WTC11 (cell line): ENCODE measurements around the gene PRAF2. TPM values are rescaled to one million over a fixed set of nuclear protein-coding genes. Genes with fewer than 3 reads are reported as not detected.

ENCODE experiments used
- ATAC-seq: fragments of 200-7000 bp; cut with Tn5 transposase; 2 replicates; pipeline ENCODE4 v1.10.0; 2021; ENCODE audit warnings: mild to moderate bottlenecking, moderate library complexity
- CTCF ChIA-PET: fragments of 300-600 bp; sonication (Branson Sonifier 250); formaldehyde crosslinking; loops from one replicate; lab custom pipeline; 2021; ENCODE audit warnings: antibody characterized with exemption; lab: Charles Lee
- POLR2A ChIA-PET: fragments of 350-600 bp; sonication (Branson Sonifier 250); formaldehyde crosslinking; loops from one replicate; lab custom pipeline; 2021; ENCODE audit warnings: antibody characterized with exemption; lab: Charles Lee
- DNase-seq: peaks from one replicate; pipeline ENCODE4 v3.0.0; 2021; ENCODE audit warnings: low spot score
- H3K27ac Mint-ChIP-seq: 2 replicates; pipeline ENCODE4 v1.8.0; 2021; ENCODE audit warnings: mixed read lengths
- H3K27me3 Mint-ChIP-seq: 2 replicates; pipeline ENCODE4 v1.8.0; 2021; ENCODE audit warnings: low read depth, mild to moderate bottlenecking, moderate library complexity, mixed read lengths
- H3K36me3 Mint-ChIP-seq: 2 replicates; pipeline ENCODE4 v1.8.0; 2021; ENCODE audit warnings: mixed read lengths
- H3K4me1 Mint-ChIP-seq: 2 replicates; pipeline ENCODE4 v1.8.0; 2022; ENCODE audit warnings: mixed read lengths
- H3K4me3 Mint-ChIP-seq: 2 replicates; pipeline ENCODE4 v1.8.0; 2021; ENCODE audit warnings: mild to moderate bottlenecking, moderate library complexity, mixed read lengths
- H3K9me3 Mint-ChIP-seq: 2 replicates; pipeline ENCODE4 v1.8.0; 2021; ENCODE audit warnings: mixed read lengths
- ATF2 ChIP-seq: sonication (generic); formaldehyde crosslinking; IDR thresholded peaks from 2 replicates; pipeline ENCODE4 v1.8.1; 2022; ENCODE audit warnings: low read depth, missing genetic modification reagents, borderline replicate concordance
- EMX1 ChIP-seq: fragments of 250-450 bp; sonication (Bioruptor Pico); IDR thresholded peaks from 2 replicates; pipeline ENCODE4 v1.8.0; 2021; ENCODE audit warnings: mild to moderate bottlenecking
- FOXK1 ChIP-seq: sonication (generic); formaldehyde crosslinking; IDR thresholded peaks from 2 replicates; pipeline ENCODE4 v1.8.0; 2022; ENCODE audit warnings: mild to moderate bottlenecking, moderate library complexity, missing genetic modification reagents
- FOXP1 ChIP-seq: sonication (generic); formaldehyde crosslinking; IDR thresholded peaks from 2 replicates; pipeline ENCODE4 v1.8.0; 2022; ENCODE audit warnings: missing genetic modification reagents, mild to moderate bottlenecking, moderate library complexity, borderline replicate concordance
- GABPB1 ChIP-seq: sonication (generic); formaldehyde crosslinking; IDR thresholded peaks from 2 replicates; pipeline ENCODE4 v1.8.1; 2023; ENCODE audit warnings: mild to moderate bottlenecking, missing genetic modification reagents
- HMGA2 ChIP-seq: fragments of 250-450 bp; sonication (Bioruptor Pico); IDR thresholded peaks from 2 replicates; pipeline ENCODE4 v1.4.0; 2021; ENCODE audit warnings: mild to moderate bottlenecking, moderate library complexity
- HMGXB4 ChIP-seq: sonication (generic); formaldehyde crosslinking; IDR thresholded peaks from 2 replicates; pipeline ENCODE4 v1.8.1; 2023; ENCODE audit warnings: mild to moderate bottlenecking, moderate library complexity, missing genetic modification reagents
- JUN ChIP-seq: sonication (generic); formaldehyde crosslinking; IDR thresholded peaks from 2 replicates; pipeline ENCODE4 v1.8.0; 2023; ENCODE audit warnings: mild to moderate bottlenecking, missing genetic modification reagents
- MAX ChIP-seq: sonication (generic); formaldehyde crosslinking; IDR thresholded peaks from 2 replicates; pipeline ENCODE4 v1.8.0; 2022; ENCODE audit warnings: mild to moderate bottlenecking, missing genetic modification reagents
- MXD4 ChIP-seq: fragments of 250-450 bp; sonication (Bioruptor Pico); IDR thresholded peaks from 2 replicates; pipeline ENCODE4 v1.8.0; 2021; ENCODE audit warnings: mild to moderate bottlenecking, moderate library complexity, borderline replicate concordance
- MYBL2 ChIP-seq: sonication (generic); formaldehyde crosslinking; IDR thresholded peaks from 2 replicates; pipeline ENCODE4 v1.8.1; 2023; ENCODE audit warnings: mild to moderate bottlenecking, moderate library complexity, missing genetic modification reagents
- NFYB ChIP-seq: sonication (generic); formaldehyde crosslinking; conservative IDR thresholded peaks from 2 replicates; pipeline ENCODE4 v1.8.0; 2022; ENCODE audit warnings: low read depth, missing genetic modification reagents
- NR2C2 ChIP-seq: sonication (generic); formaldehyde crosslinking; IDR thresholded peaks from 2 replicates; pipeline ENCODE4 v1.8.0; 2022; ENCODE audit warnings: mild to moderate bottlenecking, missing genetic modification reagents
- SMAD4 ChIP-seq: sonication (generic); formaldehyde crosslinking; IDR thresholded peaks from 2 replicates; pipeline ENCODE4 v1.8.0; 2022; ENCODE audit warnings: mild to moderate bottlenecking, missing genetic modification reagents
- SP1 ChIP-seq: sonication (generic); formaldehyde crosslinking; conservative IDR thresholded peaks from 2 replicates; pipeline ENCODE4 v1.8.1; 2022; ENCODE audit warnings: missing genetic modification reagents
- ZBTB21 ChIP-seq: sonication (generic); formaldehyde crosslinking; IDR thresholded peaks from 2 replicates; pipeline ENCODE4 v1.8.1; 2023; ENCODE audit warnings: mild to moderate bottlenecking, missing genetic modification reagents, borderline replicate concordance
- ZNF138 ChIP-seq: sonication (generic); formaldehyde crosslinking; conservative IDR thresholded peaks from 2 replicates; pipeline ENCODE4 v1.8.1; 2022; ENCODE audit warnings: mild to moderate bottlenecking, moderate library complexity, missing genetic modification reagents
- ZNF317 ChIP-seq: sonication (generic); formaldehyde crosslinking; IDR thresholded peaks from 2 replicates; pipeline ENCODE4 v1.8.1; 2023; ENCODE audit warnings: low read depth, mild to moderate bottlenecking, moderate library complexity, missing genetic modification reagents, borderline replicate concordance
- ZNF396 ChIP-seq: fragments of 250-450 bp; sonication (Bioruptor Pico); IDR thresholded peaks from 2 replicates; pipeline ENCODE4 v1.8.0; 2021; ENCODE audit warnings: mild to moderate bottlenecking, moderate library complexity, borderline replicate concordance
- ZNF532 ChIP-seq: fragments of 250-450 bp; sonication (Bioruptor Pico); IDR thresholded peaks from 2 replicates; pipeline ENCODE4 v1.9.0; 2021; ENCODE audit warnings: mild to moderate bottlenecking, borderline replicate concordance
- total RNA-seq: library from RNA; stranded (reverse); gene quantifications from 3 replicates; pipeline ENCODE4 v1.2.3, GENCODE V29; 2021

The PRAF2 gene
- total RNA-seq, 1 experiment from 2014 or later: 14.8 TPM

GRCh38 chrX:49082271-49082871, 8.6 kb upstream of the PRAF2 start:
- no peak for ATAC-seq
- POLR2A ChIA-PET: no interaction called here
- H3K4me1 Mint-ChIP-seq: peaks cover 4% of the 10 kb centered on the region
- no peak for DNase-seq
- H3K4me3 Mint-ChIP-seq: no peak overlapping the region; the same call in 1 of the 2 replicates
- no peaks in the 10 kb centered on the region for H3K27me3 Mint-ChIP-seq
- H3K9me3 Mint-ChIP-seq: no peaks in the 10 kb centered on the region
- no peaks in the 10 kb centered on the region for H3K36me3 Mint-ChIP-seq
- TF ChIP-seq JUN (CRISPR knock-in tag): no peak
- TF ChIP-seq GABPB1: no peak
- no peak for TF ChIP-seq ZNF396 (CRISPR knock-in tag)
- TF ChIP-seq NFYB: no peak
- no peak for TF ChIP-seq EMX1 (CRISPR knock-in tag)
- no peak for TF ChIP-seq ZNF532 (CRISPR knock-in tag)
- no peak for TF ChIP-seq HMGXB4 (CRISPR knock-in tag)
- no peak for TF ChIP-seq NR2C2 (CRISPR knock-in tag)
- no peak for TF ChIP-seq ZBTB21 (CRISPR knock-in tag)
- no peak for TF ChIP-seq ZNF317 (CRISPR knock-in tag)
- no peak for TF ChIP-seq HMGA2 (CRISPR knock-in tag)
- TF ChIP-seq SMAD4 (CRISPR knock-in tag): no peak
- no peak for TF ChIP-seq MXD4
- TF ChIP-seq ZNF138: no peak
- no peak for TF ChIP-seq MYBL2 (CRISPR knock-in tag)
- TF ChIP-seq, all 79 proteins: peak for 0
- H3K27ac Mint-ChIP-seq: no peak overlapping the region
- CTCF ChIA-PET: interaction anchor here (0.6 kb wide), 1 partner anchor 161 kb away, joined by 3 read pairs; no protein-coding TSS in a partner anchor

GRCh38 chrX:49079489-49080428, 6.0 kb upstream of the PRAF2 start, which contains the start of gene WDR45:
Gene WDR45, minus strand, starts transcription at chrX:49079887. Its CDS starts 1,792 bp downstream, at chrX:49078095.
- ChIA-PET POLR2A (interaction anchor here (0.6 to 1.0 kb wide), 3 partner anchors 38 to 518 kb away, joined by 3 read pairs; no protein-coding TSS in a partner anchor), CTCF (interaction anchor here (0.7 to 1.1 kb wide), 2 partner anchors 21 to 25 kb away, joined by 4 to 5 read pairs; no protein-coding TSS in a partner anchor)
- H3K4me1 Mint-ChIP-seq: peaks cover 4% of the 10 kb centered on the region
- H3K36me3 Mint-ChIP-seq: no peaks in the 10 kb centered on the region
- peak within 1 kb of the TSS; percentile 93 for H3K4me3 Mint-ChIP-seq
- ATAC-seq: peak; percentile 79
- TF ChIP-seq MAX (peak; percentile 70), MYBL2 (CRISPR knock-in tag) (no peak), SP1 (CRISPR knock-in tag) (peak; percentile 36; the same call in 1 of the 2 replicates), FOXK1 (CRISPR knock-in tag) (peak; percentile 98), FOXP1 (CRISPR knock-in tag) (0 out of 2 replicates have a peak, but pooled peaks have one; percentile 59), ATF2 (no peak), GABPB1 (peak; percentile 81)
- H3K27me3 Mint-ChIP-seq: no peaks in the 10 kb centered on the region
- H3K9me3 Mint-ChIP-seq: no peaks in the 10 kb centered on the region
- peak within 1 kb of the TSS; percentile 95 for H3K27ac Mint-ChIP-seq
- peak; percentile 44 for DNase-seq
